ENCODE results near the gene ASB18.

Gene ASB18

DNA sequence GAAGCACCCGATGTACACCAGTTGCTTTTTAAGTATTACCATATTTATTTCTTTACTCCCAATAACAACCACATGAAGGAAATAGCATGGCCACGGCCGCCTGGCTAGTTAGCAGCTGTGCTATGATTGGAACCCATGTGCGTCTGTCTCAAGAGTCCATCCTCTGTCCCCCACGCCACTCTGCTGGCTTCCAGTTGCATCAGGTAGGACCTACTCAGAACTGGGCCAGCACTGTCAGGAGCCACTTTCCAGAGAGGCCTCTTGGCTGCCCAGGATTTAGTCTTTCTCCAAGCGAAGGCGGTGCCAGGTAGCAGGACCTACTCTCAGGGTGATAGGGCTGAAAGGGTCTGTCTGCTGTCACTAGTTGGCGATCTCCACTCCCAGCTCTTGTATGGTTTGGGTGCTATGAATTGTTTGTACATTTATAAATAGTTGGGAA, 22.1 kb downstream of the ASB18 start:
- Mint-ChIP-seq H3K9me3 (no peaks in the 10 kb centered on the region), H3K36me3 (ENCODE audit: low read depth) (no peaks in the 10 kb centered on the region), H3K4me1 (ENCODE audit: low read depth) (no peaks in the 10 kb centered on the region), H3K4me3 (no peak overlapping the region), H3K27me3 (ENCODE audit: low read depth) (peaks cover 17% of the 10 kb centered on the region), H3K27ac (no peak overlapping the region)
- DNase-seq (ENCODE audit: low spot score): no peak

DNA sequence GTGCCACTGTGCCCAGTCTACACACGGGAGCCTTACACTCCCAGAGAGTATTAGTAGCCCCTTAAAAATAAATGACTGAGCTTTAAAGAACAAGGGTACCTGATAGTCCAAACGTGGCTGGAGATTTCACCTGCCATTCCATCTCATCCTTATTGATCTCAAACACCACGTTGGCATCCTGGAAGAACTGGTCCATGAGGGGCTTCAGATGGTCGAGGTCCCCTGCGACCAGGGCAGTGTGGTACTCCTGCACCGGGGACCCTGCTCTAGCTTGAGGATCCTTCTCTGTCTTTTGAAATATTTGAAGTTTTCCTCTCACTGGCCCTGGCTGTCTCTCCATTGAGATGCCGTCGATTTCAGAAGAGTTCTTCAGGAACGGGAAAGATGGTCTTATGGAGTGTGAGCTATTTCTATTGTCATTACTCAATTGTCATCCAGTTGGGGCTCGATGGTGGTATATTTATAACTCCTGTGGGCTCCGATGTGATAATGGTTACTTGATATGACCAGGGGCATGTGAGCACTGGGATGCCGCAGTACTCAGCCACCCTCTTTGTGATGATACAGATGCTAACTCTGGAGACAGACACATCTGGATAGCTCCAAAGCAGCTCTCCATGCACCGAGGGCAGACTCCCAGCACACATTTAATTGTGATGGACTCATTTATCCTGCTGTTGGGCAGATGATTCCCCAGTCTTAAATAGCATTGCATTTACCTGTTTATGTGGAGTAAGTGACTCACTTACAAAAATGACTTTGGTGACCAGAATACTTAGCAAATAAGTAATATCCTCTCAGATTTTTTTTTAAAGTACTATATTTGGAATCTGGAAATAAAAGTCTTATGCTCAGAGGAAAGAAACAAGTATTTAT, 22.8 kb downstream of the ASB18 start:
- Mint-ChIP-seq H3K27me3 (ENCODE audit: low read depth) (peaks cover 20% of the 10 kb centered on the region), H3K27ac (no peak overlapping the region), H3K9me3 (no peaks in the 10 kb centered on the region), H3K4me3 (no peak overlapping the region), H3K4me1 (ENCODE audit: low read depth) (no peaks in the 10 kb centered on the region), H3K36me3 (ENCODE audit: low read depth) (no peaks in the 10 kb centered on the region)
- no peak for DNase-seq (ENCODE audit: low spot score)

- Mint-ChIP-seq H3K27me3 (ENCODE audit: low read depth) (peaks cover 30% of the 10 kb centered on the region), H3K4me3 (no peak overlapping the region), H3K4me1 (ENCODE audit: low read depth) (no peaks in the 10 kb centered on the region), H3K27ac (no peak overlapping the region), H3K9me3 (no peaks in the 10 kb centered on the region), H3K36me3 (ENCODE audit: low read depth) (no peaks in the 10 kb centered on the region)
- DNase-seq (ENCODE audit: low spot score): no peak
Measured at GRCh38 chr2:236240228-236240990, 23.8 kb downstream of the ASB18 start.

GRCh38 chr2:236239276-236240065, 24.7 kb downstream of the ASB18 start:
- H3K36me3 Mint-ChIP-seq (ENCODE audit: low read depth): no peaks in the 10 kb centered on the region
- H3K27ac Mint-ChIP-seq: no peak overlapping the region
- H3K27me3 Mint-ChIP-seq (ENCODE audit: low read depth): peaks cover 34% of the 10 kb centered on the region
- H3K4me1 Mint-ChIP-seq (ENCODE audit: low read depth): no peaks in the 10 kb centered on the region
- H3K4me3 Mint-ChIP-seq: no peak overlapping the region
- no peaks in the 10 kb centered on the region for H3K9me3 Mint-ChIP-seq
- no peak for DNase-seq (ENCODE audit: low spot score)

GRCh38 chr2:236238751-236239150, 25.5 kb downstream of the ASB18 start:
- no peaks in the 10 kb centered on the region for H3K4me1 Mint-ChIP-seq (ENCODE audit: low read depth)
- H3K27ac Mint-ChIP-seq: no peak overlapping the region
- H3K27me3 Mint-ChIP-seq (ENCODE audit: low read depth): peaks cover 34% of the 10 kb centered on the region
- no peak overlapping the region for H3K4me3 Mint-ChIP-seq
- H3K36me3 Mint-ChIP-seq (ENCODE audit: low read depth): no peaks in the 10 kb centered on the region
- H3K9me3 Mint-ChIP-seq: no peaks in the 10 kb centered on the region
- DNase-seq (ENCODE audit: low spot score): no peak

DNA sequence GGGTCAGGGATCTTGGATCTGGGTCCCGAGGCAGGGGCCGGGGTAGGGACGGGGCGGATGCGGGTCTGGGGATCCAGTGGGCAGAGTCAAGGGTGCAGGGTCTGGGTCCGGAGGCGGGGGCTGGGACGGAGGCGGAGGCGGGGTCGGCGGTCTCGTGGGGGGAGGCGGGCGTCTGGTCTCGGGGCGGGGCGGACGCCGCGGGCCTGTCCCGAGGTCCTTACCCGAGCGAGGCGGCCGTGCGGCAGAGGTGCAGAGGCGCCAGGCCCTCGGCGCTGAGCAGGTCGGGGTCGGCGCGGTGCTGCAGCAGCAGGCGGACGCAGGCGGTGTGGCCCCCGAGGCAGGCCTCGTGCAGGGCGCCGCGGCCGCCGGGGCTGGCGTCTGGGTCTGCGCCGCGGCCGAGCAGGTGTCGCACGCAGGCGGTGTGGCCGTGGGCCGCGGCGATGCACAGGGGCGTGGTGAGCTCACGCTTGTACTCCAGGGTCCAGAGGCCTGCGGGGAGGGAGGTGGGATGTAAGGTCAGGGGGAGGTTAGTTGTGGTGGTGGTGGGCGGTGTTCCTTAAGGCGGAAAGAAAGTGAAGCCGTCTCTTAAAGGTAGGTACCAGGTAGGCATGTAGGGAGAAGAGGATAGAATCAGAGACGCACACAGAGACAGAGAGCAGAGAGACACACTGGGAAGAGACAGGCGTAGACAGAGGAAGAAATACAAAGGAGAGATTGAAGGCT, 26.6 kb downstream of the ASB18 start:
- no peaks in the 10 kb centered on the region for H3K9me3 Mint-ChIP-seq
- no peak for DNase-seq (ENCODE audit: low spot score)
- H3K27me3 Mint-ChIP-seq (ENCODE audit: low read depth): peaks cover 34% of the 10 kb centered on the region
- no peaks in the 10 kb centered on the region for H3K4me1 Mint-ChIP-seq (ENCODE audit: low read depth)
- H3K36me3 Mint-ChIP-seq (ENCODE audit: low read depth): no peaks in the 10 kb centered on the region
- no peak overlapping the region for H3K27ac Mint-ChIP-seq
- H3K4me3 Mint-ChIP-seq: no peak overlapping the region

- Mint-ChIP-seq H3K4me1 (ENCODE audit: low read depth) (no peaks in the 10 kb centered on the region), H3K27me3 (ENCODE audit: low read depth) (peaks cover 34% of the 10 kb centered on the region), H3K36me3 (ENCODE audit: low read depth) (no peaks in the 10 kb centered on the region), H3K27ac (no peak overlapping the region), H3K4me3 (no peak overlapping the region), H3K9me3 (no peaks in the 10 kb centered on the region)
- no peak for DNase-seq (ENCODE audit: low spot score)
Measured at GRCh38 chr2:236236559-236237452, 27.4 kb downstream of the ASB18 start.

GRCh38 chr2:236229186-236229585, 35.0 kb downstream of the ASB18 start:
- H3K27ac Mint-ChIP-seq: no peak overlapping the region
- peaks cover 17% of the 10 kb centered on the region for H3K9me3 Mint-ChIP-seq
- no peaks in the 10 kb centered on the region for H3K27me3 Mint-ChIP-seq (ENCODE audit: low read depth)
- no peak for DNase-seq (ENCODE audit: low spot score)
- no peaks in the 10 kb centered on the region for H3K36me3 Mint-ChIP-seq (ENCODE audit: low read depth)
- no peak overlapping the region for H3K4me3 Mint-ChIP-seq
- H3K4me1 Mint-ChIP-seq (ENCODE audit: low read depth): no peaks in the 10 kb centered on the region

GRCh38 chr2:236223675-236224074, 40.5 kb downstream of the ASB18 start:
- DNase-seq (ENCODE audit: low spot score): no peak
- no peak overlapping the region for H3K27ac Mint-ChIP-seq
- no peaks in the 10 kb centered on the region for H3K4me1 Mint-ChIP-seq (ENCODE audit: low read depth)
- peaks cover 9% of the 10 kb centered on the region for H3K9me3 Mint-ChIP-seq
- H3K4me3 Mint-ChIP-seq: no peak overlapping the region
- H3K36me3 Mint-ChIP-seq (ENCODE audit: low read depth): no peaks in the 10 kb centered on the region
- H3K27me3 Mint-ChIP-seq (ENCODE audit: low read depth): no peaks in the 10 kb centered on the region

GRCh38 chr2:236221798-236222197, 42.4 kb downstream of the ASB18 start:
- Mint-ChIP-seq H3K4me1 (ENCODE audit: low read depth) (no peaks in the 10 kb centered on the region), H3K36me3 (ENCODE audit: low read depth) (no peaks in the 10 kb centered on the region), H3K27me3 (ENCODE audit: low read depth) (no peaks in the 10 kb centered on the region), H3K4me3 (no peak overlapping the region), H3K27ac (no peak overlapping the region), H3K9me3 (no peaks in the 10 kb centered on the region)
- DNase-seq (ENCODE audit: low spot score): no peak

DNA sequence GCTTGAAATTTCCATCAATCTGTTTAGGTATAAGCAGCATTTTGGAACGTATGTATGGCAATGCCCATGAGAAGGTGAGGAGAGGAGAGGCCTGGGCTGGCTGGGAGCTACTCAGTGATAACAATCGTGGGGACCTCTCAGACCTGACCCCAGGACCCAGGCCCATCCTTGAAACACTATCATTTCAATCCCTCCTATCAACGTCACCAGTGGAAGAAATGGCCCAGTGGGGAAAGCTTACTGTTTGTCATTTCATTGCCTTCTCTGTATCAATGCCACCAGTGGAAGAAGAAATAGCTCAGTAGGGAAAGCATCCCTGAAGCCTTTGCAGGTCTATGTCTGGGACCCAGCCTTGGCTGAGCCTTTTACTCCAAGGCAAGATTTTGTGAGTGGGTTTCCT, 44.8 kb downstream of the ASB18 start:
- Mint-ChIP-seq H3K4me3 (no peak overlapping the region), H3K27ac (no peak overlapping the region), H3K36me3 (ENCODE audit: low read depth) (no peaks in the 10 kb centered on the region), H3K9me3 (no peaks in the 10 kb centered on the region), H3K4me1 (ENCODE audit: low read depth) (no peaks in the 10 kb centered on the region), H3K27me3 (ENCODE audit: low read depth) (no peaks in the 10 kb centered on the region)
- DNase-seq (ENCODE audit: low spot score): no peak

DNA sequence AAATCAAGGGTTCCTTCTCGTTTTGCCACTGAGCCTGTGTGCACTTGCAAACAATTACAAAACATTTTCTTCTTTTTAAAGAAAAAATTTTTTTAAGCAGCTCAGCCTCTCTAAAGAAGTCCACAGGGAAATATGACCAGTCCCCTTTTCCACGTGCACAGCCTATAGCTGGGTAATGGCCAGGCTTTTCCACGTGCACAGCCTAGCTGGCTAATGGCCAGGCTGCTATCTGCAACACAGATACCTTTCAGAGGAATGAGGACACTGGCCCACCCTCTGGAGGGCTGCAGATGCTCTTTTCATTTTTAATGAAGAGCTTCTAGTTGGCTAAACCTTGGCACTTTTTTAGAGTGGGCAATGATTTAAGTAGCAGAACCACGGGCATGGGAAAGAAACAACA, 46.3 kb downstream of the ASB18 start:
- H3K36me3 Mint-ChIP-seq (ENCODE audit: low read depth): no peaks in the 10 kb centered on the region
- DNase-seq (ENCODE audit: low spot score): no peak
- H3K9me3 Mint-ChIP-seq: no peaks in the 10 kb centered on the region
- no peak overlapping the region for H3K4me3 Mint-ChIP-seq
- no peaks in the 10 kb centered on the region for H3K27me3 Mint-ChIP-seq (ENCODE audit: low read depth)
- no peaks in the 10 kb centered on the region for H3K4me1 Mint-ChIP-seq (ENCODE audit: low read depth)
- no peak overlapping the region for H3K27ac Mint-ChIP-seq

DNA sequence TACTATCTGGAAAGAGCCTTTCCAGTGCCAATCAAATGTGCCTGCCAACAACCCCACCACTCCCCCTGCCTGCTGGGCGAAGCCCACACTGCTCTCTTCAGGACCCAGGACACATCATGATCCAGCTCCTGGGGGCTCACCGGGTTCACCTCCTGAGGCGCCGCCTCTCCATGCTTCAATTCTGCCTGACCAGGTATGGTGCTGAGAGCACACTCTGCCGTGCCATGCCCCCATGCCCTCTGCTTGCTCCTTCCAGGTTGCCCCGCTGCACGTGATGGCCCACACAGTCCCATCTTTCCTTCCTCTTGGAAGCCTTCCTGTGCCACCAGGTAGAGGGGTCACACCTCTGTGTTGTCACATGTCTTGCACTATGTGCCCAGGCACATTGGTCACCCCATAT, 47.5 kb downstream of the ASB18 start:
- H3K9me3 Mint-ChIP-seq: no peaks in the 10 kb centered on the region
- H3K4me1 Mint-ChIP-seq (ENCODE audit: low read depth): no peaks in the 10 kb centered on the region
- no peak for DNase-seq (ENCODE audit: low spot score)
- no peaks in the 10 kb centered on the region for H3K27me3 Mint-ChIP-seq (ENCODE audit: low read depth)
- no peak overlapping the region for H3K4me3 Mint-ChIP-seq
- no peaks in the 10 kb centered on the region for H3K36me3 Mint-ChIP-seq (ENCODE audit: low read depth)
- no peak overlapping the region for H3K27ac Mint-ChIP-seq
